Activated CD4-positive, CD25-positive, alpha-beta regulatory T cell treated with anti-CD3 and anti-CD28 coated beads, Interleukin-2, amount 50 U/mL, for 72 hours (primary cell): ENCODE results near the gene COL16A1.

Experiments
- DNase-seq: peaks from one replicate; pipeline ENCODE4 v3.0.0; 2021

Gene COL16A1

GRCh38 chr1:31621847-31622730 is 81.7 kb downstream of the COL16A1 start:
- no peak for DNase-seq

- no peak for DNase-seq
Observed at GRCh38 chr1:31621498-31621820, 82.4 kb downstream of the COL16A1 start.

GRCh38 chr1:31620631-31621497 is 83.0 kb downstream of the COL16A1 start:
- no peak for DNase-seq

GRCh38 chr1:31618916-31619846 is 84.6 kb downstream of the COL16A1 start:
- no peak for DNase-seq

DNA sequence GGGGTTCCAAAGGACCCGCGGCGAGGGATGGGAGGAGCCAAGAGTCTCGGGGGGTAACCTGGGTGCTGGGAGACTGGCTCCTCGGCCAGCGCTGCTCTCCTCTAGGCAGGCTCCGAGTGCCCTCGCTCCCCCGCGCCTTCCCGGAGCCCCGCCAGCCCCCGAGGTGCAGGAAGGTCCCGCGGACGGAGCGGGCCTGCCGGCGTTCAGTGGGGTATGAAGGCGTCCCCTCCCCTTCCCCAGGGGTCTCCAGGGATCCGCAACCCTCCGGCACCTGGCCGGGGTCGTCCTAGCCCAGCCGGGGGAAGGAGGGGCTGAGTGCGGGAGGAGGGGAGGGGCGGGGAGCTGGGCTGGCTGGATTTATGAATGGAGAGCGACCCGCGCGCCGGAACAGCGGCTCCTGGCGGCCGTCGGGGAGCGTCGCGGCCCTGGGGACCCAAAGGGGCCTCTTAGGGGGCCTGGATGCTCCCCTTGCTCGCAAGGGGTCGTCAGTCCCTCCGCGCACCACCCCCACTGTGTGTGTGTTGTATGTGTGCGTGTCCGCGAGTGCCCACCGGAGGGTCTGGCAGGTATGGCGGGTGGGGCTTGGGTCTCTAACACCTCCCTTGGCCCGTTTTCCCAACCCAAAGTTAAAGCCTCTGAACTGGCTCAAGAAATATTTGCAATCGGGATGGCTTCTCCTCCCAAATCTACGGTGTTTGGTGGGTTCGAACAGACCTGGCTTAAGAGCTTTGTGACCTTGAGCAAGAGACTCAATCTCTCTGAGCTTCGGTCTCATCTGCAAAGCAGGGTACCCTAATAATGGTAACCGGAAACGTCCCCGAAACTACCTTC is 85.7 kb downstream of the COL16A1 start:
- DNase-seq = peak; percentile 48

- DNase-seq = no peak
Observed at GRCh38 chr1:31617218-31617915, 86.5 kb downstream of the COL16A1 start, which contains the start of gene HCRTR1. HCRTR1 (plus strand) TSS chr1:31617689; CDS start chr1:31619193, 1,504 bp downstream.

- DNase-seq = no peak
Observed at GRCh38 chr1:31615939-31616338, 87.9 kb downstream of the COL16A1 start.

DNA sequence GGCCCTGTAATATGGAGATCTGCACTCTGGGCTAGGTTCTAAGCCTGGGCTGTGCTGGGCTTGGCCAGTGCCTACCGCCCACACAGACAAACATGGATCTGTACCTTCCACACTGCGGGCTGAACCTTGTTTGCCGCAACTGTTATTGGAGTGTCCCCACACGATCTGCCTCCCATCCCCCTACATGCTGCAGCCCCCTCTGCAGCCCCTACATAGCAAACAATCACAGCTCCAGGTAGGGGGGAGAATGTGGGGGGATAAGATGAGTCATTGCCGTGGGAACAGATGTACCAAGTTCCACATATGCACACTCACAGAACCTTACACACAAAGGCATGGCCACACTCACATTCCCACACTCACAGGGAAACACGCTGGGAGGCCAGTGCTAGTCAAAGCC is 88.4 kb downstream of the COL16A1 start:
- DNase-seq = no peak

GRCh38 chr1:31614414-31615005 is 89.3 kb downstream of the COL16A1 start:
- no peak for DNase-seq

- no peak for DNase-seq
Observed at GRCh38 chr1:31609514-31610118, 94.2 kb downstream of the COL16A1 start.

- DNase-seq = no peak
Observed at GRCh38 chr1:31607360-31607759, 96.5 kb downstream of the COL16A1 start.

DNA sequence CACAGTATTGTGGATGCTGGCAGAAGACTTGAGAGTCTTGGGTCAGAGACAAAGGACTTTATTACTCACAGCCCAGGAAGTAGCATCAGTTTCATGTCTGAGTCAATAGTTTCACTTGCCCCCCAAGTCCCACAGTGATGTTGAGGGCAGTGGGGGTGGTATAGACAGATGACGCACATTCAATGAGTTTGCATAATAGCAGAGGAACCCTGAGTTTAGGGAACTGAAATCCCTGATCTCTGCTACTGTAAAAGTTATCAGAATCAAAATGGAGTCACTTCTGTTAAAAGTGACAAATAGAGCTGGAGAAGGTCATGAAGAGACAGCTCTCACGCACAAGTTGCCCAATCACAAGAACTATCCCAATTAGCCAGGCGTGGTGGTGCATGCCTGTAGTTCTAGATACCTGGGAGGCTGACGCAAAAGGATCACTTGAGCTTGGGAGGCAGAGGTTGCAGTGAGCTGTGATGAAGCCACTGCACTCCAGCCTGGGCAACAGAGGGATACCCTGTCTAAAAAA is 97.8 kb downstream of the COL16A1 start:
- no peak for DNase-seq
